GM10847 (cell line): ENCODE measurements around the gene BCAS1.

Experiments used
- POLR2A ChIP-seq: IDR thresholded peaks from 2 replicates; pipeline ENCODE4 v1.6.1; 2011; ENCODE audit not compliant: insufficient read length; ENCODE audit errors: extremely low read depth

BCAS1 gene

GRCh38 chr20:54051068-54051467 is 19.3 kb downstream of the BCAS1 start:
- no peak for TF ChIP-seq POLR2A

- no peak for TF ChIP-seq POLR2A
Observed at GRCh38 chr20:54048891-54049545, 21.4 kb downstream of the BCAS1 start.

DNA sequence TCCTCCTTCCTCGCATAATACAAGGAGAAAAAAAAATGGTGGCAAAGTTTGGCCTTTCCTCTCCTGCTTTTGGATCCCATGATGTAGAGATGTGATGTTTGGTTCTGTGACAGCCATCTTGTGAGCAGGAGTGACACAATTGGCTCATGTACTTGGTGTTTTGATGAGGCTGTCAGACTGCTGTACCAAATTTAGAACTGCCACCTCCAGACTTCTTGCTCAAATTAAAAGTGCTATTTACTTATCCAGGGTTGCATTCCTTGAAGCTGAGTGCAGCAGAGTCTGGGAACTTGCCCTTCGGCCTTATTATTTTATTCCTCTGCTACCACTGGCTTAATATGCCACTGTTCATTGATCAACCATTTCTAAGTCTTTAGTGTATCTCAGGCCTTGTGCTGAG is 21.9 kb downstream of the BCAS1 start:
- TF ChIP-seq POLR2A, result no peak

- TF ChIP-seq POLR2A, result no peak
Observed at GRCh38 chr20:54047720-54048119, 22.7 kb downstream of the BCAS1 start.

DNA sequence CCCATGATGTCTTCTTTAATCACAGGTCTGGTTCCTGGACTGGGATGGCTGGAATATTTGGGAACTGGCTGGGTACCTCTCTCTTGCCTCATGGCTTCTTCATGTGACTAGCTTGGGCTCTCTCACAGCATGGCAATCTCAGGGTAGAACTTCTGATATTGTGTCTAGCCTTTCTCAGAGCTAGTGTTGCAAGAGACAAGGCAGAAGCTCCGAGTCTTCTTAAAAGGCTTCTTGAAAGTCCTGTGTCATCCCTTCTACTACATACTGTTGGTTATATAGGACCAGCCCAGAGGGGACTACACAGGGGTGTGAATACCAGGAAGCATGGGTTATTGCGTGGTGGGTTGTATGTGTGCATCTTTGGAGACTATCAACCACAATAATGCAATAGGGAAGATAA is 23.3 kb downstream of the BCAS1 start:
- no peak for TF ChIP-seq POLR2A

DNA sequence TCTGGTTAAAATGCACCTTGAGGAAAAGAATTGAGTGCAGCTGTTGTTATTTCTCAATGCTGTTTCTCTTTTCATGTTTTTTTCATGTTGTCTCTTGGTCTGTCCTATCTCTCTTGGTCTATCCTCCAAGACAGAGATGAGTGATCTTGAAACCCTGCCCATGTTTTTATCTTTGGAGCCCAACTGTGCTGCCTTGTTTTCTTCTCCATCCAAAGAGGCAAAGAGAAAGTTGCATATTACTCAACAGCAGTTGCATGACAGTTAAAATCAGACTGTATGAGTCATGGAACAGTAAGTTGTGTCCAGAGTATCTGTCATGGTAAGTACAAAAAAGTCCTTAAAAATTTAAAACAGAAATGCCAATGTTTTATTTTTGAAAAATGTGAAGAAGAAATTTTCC is 26.2 kb downstream of the BCAS1 start:
- TF ChIP-seq POLR2A, result no peak

DNA sequence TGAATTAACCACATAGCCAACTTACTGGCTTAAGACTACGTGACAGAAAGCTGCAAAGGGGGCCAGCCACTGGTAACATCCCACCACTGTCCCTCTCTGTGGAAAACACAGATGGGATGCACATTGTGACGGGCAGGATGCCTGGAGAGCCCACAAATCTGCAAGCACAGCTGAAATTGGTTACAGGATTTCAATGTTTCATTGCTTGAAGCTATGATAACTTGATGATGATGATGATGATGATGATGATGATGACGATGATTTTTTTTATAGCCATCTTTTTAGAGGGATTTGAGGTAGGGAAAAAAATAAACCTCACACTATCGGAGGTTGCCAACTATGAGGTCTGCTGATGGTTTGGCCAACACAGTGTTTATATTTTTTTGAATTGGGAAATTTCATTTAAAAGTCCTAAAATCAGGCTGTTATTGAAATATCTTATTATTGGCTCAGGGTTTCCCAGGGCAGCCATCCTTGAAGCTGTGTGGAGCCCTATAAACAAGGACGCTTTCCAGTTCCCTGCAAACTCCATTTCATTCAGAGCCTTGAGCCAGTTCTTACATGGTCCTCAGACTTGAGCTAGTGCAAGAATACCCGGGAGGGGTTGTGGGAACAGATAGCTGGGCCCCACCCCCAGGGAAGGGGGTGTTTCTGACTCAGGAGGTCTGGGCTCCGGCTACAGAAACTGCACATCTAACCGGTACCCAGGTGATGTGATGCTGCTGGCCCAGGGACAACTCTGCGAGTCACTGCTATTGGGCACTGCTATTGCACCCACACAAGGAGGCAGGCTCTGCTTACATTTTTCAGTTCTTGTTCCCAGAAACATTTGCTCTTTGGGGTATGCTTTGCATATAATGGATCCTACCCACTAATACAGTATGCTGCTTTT is 27.1 kb downstream of the BCAS1 start:
- TF ChIP-seq POLR2A, result no peak

DNA sequence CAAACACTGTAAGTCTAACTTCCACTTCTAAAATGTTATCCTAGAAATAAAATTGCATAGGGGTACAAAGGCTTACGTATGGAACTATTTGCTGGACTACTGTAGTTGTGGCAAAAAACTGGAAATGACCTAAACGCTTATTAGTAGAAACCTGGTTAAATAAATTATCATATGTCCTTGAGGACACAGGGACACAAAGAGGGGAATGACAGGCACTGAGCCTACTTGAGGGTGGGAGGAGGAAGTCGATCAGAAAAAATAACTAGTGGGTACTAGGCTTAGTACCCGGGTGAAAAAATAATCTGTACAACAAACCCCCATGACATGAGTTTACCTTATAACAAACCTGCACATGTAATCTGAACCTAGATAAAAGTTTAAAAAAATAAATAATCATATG is 28.4 kb downstream of the BCAS1 start:
- no peak for TF ChIP-seq POLR2A

DNA sequence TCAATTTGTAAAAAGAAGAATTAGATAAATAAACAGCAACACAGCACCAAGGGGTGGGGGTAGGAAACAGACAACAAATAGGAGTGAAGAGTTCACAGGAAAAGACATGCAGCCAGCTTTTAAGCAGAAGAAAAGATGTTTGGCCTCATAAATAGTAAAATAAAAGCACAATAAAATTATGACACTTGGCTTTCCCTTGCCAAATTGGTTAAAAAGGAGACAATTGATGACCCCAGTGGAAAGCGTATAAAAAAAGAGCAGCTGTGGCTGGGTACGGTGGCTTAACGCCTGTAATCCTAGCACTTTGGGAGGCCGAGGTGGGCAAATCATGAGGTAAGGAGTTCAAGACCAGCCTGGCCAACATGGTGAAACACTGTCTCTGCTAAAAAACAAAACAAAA is 29.1 kb downstream of the BCAS1 start:
- TF ChIP-seq POLR2A, result no peak

- no peak for TF ChIP-seq POLR2A
Observed at GRCh38 chr20:54040531-54040930, 29.9 kb downstream of the BCAS1 start.

DNA sequence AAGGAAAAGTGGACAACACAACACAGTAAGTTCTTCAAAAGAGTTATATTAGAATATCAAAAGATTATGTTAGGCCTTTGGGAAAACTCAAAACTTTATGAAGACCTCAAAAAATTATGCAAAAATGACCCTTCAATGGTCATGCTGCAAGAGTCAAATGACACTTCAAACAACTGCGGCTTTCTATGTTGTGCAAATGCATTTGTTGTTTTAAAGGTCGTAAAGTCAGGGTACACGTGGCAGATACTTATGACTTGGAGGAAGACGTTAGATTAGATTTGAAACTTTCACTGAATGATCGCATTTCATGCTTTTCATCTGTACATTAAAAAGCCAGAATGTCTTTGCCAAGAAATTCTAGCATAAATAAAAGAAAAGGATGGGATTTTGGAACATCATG is 31.4 kb downstream of the BCAS1 start:
- TF ChIP-seq POLR2A, result no peak

DNA sequence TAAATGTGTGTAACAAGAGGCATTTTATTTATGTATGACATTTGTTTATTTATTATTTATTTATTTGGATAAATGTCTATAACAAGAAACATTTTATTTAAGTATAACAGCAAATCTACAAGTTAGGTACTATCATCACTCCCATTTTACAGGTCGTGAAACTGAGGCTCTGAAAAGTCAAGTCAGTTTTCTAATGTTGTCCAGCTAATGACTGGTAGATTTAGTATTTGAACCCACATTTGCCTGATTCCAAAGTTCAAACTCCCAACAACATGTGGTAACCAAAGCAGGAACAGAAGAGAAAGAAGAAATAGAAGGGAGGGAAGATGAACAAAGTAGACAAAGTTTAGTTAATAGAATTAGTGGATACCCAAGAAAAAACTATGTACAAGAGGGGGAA is 32.9 kb downstream of the BCAS1 start:
- TF ChIP-seq POLR2A, result no peak

DNA sequence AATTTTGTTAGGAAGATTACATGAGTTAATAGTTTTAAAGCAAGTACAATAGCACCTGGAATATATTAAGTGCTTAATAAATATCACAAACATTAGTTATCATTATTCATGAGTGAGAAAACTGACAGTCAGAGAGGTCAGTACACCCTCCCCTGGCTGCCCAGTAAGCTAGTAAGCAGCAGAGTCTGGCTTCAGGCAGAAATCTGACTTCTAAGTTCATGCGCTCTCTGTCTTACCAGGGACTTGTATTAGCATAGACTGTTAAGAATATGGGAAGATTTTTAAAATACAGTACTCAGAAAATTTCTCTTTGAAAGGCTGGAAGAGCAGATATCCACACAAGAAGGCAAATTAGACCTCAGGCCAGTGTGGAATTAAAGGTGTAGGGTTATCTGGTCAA is 40.8 kb downstream of the BCAS1 start:
- TF ChIP-seq POLR2A, result no peak

DNA sequence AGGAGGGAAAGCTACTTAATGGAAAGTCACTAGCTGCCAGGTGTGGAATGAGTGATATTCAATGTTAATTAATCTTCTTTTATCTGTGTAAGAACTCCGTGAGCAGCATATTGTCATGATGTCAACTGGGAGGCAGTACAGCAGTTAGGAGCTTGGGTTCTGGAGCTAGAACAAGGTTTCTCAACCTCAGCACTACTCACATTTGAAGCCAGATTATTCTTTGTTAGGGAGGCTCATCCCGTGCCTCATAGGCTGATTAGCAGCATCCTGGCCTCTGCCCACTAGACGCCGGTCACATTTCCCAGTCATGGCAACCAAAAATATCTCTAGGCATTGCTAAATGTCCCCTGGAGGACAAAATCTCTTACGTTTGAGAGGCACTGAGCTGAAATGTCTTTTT is 41.2 kb downstream of the BCAS1 start:
- no peak for TF ChIP-seq POLR2A

DNA sequence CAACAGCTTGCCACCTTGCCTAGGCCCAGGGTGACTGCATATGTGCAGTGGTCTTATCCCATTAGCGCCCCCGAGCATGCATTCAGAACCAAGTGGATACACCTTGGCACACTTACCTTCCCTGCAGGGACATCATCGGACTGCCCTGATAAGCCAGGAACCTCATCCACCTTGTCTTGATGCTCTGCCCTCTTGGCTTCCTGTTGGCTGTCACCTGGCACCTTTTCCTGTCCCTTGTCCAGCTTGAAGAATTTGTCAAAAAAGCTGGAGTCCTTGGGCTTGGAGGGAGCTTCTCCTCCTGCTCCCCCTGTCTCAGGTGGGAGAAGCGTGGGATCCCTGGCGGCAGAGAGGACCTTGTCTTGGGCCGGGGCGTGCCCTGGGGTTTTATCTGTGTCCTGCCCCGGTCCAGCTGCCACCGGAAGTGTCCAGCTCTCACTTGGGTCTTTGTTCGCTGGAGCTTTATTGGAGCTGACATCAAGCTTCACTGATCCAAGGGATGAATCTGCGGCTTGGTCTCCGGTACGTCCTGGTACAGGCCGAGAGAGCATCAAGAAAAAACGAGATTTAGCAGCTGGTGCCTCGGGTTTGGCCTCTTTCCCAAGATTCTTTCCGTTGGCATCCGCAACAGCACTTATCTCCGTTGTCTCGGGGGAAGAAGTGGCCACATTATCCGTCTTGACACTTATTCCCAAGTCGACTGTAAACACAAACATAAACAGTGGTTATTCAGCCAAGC is 42.0 kb downstream of the BCAS1 start:
- TF ChIP-seq POLR2A, result no peak

GRCh38 chr20:54027704-54028103 is 42.7 kb downstream of the BCAS1 start:
- TF ChIP-seq POLR2A, result no peak

GRCh38 chr20:54026295-54027064 is 43.9 kb downstream of the BCAS1 start:
- TF ChIP-seq POLR2A, result no peak
